Pons (tissue), 1 donor: ENCODE measurements around the gene KCNAB2.

Source experiments
- DNase-seq: peaks from one replicate; pipeline ENCODE4 v3.0.0-alpha.2; 2016; ENCODE audit warnings: low spot score

The KCNAB2 gene

DNA sequence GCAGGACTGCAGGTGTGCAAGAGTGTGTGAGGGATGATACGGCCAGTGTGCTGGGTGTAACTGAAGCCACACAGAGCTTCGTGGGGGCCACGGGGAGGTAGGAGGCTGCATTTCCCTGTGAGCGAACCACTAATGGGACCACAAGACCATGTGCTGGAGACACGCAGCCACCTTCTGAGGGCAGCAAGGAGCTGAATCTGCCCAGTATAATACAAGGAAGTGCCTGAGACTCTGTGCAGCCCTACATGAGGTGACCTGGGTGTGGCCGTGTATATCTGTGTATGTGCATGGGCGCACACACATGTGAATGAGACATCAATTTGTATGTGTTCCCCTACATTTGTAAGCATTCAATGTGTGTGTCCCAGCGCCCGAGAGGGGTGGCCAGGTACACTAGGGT is 83.6 kb downstream of the KCNAB2 start:
- no peak for DNase-seq

DNA sequence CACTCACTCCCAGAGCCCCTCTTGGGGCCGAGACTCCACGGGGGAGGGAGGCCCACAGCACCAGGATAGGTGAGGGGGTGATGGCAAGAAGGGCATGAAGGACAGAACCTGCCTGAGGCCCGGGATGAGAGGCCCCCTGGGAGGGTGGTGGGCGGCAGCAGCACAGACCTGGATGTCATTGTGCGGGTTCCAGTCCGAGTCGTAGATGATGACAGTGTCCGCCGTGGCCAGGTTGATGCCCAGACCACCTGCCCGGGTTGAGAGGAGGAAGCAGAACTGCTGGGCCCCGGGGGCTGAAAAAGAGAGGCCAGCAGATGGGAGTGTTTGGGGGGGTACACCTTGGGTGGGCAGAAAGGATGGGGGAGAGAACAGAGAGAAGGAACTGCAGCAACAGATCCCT is 84.3 kb downstream of the KCNAB2 start:
- DNase-seq: no peak

DNA sequence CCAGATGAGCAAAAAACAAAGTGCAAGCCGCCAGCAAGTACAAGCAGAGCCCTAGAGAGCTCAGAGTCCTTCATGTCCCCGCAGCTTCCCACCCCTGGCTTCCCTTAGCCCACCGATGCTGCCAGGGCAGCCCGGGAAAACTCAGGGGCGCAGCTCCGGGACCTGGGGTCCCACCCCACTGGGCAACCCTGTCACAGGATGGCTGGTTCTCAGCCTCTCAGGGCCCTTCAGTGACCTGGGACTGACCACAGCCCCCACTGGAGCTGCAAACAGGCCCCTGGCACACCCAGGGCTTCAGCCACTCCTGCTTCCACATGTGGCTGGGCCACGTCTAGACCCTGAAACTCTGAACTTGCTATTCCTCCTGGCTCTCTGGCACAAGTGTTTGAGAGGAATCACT is 84.9 kb downstream of the KCNAB2 start:
- no peak for DNase-seq

DNA sequence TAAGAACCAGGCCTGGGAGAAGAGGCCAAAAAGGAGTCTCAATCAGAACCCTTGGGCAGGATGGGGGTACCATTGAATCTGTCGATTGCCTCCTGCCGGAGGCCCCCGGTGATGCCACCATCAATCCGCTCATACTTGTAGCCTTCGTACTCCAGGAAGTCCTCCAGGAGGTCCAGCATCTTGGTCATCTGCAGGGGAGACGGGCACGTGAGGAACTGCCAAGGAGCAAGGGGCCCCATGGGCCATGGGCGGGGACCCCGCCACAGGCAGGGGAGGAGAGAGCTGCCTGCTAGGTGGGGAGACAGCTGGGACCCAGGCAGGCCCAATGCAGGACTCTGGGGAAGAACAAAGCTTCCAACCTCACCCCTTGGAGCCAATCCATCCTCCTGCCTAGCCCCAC is 85.9 kb downstream of the KCNAB2 start:
- DNase-seq: no peak

DNA sequence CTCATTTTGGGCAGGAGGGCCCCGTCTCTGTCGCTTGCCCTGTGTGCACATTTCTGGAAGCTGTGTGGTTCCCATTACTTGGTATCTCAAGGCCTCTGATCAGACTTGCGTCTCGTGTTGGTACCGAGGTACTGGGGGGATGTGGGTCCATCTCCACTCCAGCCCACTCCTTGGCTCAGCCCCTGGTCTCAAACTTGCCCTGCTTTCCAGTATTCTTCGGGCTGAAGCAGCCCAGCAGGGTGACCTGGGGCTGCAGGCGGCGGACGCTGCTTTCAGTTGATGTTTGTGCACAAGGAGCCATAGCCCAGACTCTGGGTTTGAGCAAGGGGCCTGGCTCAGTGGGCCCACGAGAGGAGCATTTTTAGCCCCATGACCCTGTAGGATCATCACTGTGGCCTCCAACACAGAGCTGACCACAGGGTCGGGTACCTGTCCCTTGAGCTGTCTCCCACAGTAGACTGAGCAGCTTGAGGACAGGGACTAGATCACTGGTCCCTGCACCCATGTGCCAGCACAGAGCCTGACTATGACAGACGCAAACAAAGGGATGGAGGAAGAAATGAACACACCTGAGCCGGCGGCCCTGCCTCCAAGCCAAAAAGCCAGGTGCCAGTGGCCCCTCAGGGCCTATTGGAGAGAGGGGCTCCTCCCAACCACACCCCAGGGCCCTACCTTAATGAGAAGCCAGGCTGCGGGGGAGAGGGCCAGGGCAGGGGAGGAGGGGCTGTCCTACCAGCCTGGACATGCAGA is 87.6 kb downstream of the KCNAB2 start:
- no peak for DNase-seq

DNA sequence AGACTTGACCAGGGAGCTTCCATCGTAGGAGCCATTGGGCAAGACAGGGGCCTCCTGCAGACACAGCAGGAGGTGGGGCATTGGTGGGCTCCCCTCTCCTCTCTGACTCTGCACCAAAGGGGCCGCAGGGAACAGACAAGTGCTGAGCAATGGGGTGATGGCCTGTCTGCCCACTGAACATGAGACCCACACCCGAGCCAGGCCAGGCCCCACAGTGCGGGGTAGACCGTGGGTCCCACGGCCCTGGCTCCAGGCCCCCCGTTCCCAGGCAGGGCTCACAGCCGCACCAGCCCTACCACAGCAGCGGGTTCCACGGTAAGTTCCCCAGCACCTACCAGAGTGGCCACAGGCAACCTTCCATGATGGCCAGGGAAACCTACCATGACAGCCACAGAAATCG is 88.5 kb downstream of the KCNAB2 start:
- DNase-seq: no peak

DNA sequence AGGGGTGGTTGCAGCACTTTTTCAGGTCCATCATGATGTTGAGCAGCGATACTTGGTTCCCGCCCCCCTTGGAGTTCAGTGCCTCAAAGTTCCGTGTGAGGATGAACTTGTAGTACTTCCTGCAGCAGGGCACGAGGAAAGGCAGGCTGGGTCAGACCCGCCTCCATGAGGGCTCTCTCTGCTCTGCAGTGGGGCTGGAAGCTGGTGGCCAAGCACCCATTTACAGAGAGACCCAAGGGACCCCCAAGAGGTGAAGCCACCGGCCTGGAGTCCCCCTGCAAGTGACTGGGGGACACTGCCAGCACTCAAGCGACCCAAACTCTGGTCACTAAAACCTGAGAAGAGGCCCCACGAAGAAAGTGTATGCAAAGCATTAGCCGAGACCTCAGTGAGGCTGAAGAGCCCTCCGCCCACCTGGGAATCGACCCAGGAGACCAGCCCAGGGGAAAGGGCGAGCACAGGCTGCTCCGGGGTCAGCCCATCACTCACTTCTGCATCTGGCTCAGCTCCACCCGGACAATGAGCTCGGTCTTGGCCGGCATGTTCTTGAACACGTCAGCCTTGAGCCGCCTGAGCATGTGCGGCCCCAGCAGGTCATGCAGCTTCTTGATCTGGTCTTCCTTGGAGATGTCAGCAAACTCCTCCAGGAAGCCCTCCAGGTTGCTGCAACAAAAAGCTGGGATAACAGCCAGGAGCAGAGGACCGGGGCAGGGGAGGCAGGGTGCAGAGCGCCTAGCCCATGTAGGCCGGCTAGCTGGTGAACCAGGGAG is 89.2 kb downstream of the KCNAB2 start:
- DNase-seq: no peak

DNA sequence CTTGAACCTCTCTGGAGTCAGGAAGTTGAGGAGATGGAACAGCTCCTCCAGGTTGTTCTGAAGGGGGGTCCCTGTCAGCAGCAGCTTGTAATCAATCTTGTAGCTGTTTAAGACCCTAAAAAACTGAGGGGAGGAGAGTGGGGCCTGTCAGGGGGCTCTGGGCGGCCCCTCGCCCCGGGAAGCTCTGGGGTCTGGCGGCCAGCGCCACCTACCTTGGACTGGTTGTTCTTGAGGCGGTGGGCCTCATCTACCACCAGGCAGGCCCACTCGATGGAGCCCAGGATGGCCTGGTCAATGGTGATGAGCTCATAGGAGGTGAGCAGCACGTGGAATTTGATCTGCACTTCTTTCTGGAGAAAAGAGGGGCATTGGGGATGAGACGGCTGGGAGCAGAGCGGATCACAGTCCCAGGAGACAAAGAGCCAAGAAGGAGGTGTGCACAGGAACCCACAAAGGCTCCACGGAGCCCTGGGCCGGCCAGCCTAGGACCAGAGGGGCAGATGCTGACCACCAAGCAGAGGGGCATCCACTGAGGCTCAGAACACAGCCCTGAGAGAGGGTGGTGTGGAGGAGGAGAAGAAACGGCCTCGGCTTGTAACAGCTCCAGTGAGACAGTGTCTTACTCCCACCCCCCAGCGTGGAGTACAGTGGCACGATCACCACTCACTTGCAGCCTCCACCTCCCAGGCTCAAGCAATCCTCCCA is 91.0 kb downstream of the KCNAB2 start:
- DNase-seq: no peak

DNA sequence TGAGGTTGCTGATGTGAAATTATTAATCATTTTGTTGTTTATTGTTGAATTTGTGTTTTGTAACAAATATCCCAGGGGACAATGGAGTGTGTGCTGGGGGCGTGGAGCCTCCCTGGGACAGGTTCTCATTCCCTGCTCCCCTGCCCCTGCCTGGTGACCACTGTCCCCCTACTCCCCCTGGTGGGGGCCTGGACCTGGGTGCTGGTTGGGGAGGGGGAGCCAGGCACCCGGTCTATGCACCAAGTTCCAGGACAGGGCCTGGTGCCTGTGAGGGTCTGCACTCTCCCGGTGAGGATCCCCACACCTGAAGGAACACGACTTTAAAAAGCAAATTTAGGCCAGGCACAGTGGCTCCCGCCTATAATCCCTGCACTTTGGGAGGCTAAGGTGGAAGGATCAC is 92.1 kb downstream of the KCNAB2 start:
- no peak for DNase-seq

DNA sequence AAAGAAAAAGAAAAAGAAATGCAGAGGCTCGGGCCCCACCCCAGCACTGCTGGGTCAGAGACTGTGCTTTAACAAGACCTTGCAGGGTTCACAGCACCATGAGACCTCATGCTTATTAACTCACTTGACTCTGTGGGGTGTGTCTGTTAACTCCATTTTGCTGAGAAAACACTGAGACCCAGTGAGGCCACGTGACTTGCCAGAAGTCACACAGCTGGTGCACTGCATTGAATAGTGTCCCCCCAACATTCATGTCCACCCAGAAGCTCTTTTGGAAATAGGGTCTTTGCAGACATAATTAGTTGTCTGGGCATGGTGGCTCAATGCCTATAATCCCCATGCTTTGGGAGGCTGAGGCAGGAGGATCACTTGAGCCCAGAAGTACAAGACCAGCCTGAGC is 94.7 kb downstream of the KCNAB2 start:
- no peak for DNase-seq

DNA sequence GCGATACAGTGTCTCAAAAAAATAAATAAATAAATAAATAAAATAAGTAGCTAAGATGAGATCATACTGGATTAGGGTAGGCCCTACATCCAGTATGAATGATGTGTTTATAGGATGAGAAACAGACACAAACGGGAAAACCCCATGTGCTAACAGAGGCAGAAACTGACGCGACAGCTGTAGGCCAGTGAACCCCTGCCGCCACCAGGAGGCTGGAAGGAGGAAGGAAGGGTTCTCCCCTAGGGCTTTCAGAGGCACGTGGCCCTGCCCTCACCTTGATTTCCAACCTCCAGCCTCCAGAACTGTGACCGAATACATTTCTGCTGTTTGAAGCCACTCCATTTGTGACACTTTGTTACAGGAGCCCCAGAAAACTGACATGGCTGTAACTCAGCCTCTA is 95.9 kb downstream of the KCNAB2 start:
- DNase-seq: no peak

DNA sequence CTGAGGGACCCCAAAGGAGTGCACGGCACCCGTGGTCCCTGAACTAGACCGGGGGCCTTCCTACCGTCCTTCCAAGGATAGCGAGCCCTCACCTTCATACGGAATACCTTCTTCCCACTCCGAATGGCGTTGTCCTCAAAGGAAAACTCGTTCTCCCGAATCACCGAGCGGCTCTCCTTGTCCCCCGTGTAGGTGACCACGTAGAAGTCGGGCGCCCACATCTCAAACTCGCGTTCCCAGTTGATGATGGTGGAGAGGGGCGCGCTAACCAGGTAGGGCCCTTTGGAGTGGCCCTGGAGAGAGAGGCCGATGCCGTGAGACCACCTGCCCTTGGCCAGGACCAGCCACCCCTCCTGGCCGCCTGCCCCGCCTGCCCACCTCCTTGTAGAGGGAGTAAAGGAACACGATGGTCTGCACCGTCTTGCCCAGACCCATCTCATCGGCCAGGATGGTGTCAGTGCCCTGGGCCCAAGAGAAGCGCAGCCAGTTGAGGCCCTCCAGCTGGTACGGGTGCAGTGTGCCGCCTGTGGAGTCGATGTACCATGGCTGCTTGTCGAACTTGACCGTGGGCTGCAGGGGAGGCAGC is 96.4 kb downstream of the KCNAB2 start:
- DNase-seq: no peak

DNA sequence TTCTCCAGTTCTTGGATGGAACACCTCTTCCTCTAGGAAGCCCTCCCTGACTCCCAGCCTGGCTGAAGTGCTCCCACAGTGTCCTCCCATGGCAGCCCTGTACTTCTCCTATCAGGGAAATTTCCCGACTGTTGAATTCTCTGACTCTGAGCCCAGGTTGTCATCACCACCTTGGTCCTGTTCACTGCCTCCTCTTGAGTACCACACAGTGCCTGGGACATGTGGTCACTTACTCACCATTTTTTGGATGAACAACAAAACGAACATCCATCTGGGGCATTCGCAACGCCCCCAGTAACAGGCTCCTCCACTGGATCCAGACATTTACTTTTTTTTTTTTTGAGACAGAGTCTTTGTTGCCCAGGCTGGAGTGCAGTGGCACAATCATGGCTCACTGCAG is 97.0 kb downstream of the KCNAB2 start:
- DNase-seq: no peak

DNA sequence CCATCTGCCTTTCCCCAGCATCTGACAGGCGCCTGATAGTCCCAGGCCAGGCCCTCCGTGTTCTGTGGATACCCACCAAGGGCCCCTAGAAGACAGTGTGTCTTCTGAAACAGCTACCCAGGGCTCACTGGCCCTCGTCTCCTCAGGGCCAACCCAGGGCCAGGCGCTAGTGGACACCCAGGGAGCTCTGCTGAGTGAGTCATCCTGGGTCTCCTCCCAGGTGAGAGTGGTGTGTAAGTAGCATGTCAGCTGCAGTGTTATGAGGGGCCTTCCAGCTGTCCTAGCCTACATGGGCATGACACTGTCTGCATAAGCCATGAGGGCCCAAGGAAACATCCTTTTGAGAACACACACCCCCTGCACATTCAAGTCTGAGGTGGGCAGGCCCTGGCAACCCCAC is 97.7 kb downstream of the KCNAB2 start:
- DNase-seq: no peak

DNA sequence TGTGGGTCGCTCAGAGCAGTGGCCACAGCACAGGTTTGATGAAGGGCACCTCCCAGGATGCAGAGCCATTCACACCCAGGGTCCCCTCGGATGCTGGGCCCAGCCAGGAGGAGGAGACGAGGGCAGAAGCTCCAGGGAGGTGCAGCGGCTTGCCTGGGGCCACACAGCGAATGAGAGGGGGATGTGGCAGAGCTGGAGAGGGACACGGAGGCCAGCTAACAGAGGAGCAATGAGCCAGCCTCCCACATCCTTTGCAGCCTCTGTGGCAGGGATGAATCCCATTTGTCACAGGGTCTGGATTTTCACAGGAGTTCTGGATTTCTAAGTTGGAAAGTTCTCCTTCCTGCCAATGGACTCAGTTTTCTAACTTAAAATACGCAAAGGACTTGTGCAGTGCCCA is 98.5 kb downstream of the KCNAB2 start:
- no peak for DNase-seq

DNA sequence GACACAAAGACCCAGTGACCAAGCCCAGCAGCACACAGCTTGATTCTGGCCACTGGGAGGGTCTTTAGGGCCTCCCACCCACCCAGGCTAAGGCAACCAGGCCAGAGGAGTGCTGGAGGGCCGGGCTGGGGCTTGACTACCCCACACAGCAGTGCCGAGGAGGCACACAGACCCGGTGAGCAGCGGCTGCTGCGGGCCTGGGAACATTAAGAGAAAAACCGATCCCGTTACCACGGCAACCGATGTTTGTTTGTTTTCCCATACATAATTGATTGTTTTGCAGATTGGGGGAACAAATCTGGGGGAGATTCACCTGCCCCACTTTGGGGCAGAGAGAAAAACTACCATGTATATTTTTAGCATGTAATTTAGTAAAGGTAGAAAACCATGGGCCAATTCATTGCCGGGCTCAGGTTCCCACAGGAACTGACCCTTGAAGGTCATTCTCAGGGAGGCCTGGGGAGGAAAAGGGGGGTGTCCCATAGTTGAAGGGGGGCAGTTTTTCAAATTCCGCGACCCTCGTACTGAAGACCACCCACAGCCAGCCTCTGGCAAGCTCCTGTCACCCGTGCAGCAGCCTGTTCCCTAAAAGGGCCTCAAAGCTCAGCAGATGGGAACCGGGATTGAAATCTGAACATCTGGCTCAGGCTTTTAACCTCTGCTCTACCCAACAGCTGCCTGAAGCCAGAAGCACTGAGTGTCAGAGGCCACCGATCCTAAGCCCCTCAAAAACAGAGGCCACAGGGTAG is 99.1 kb downstream of the KCNAB2 start:
- no peak for DNase-seq

DNA sequence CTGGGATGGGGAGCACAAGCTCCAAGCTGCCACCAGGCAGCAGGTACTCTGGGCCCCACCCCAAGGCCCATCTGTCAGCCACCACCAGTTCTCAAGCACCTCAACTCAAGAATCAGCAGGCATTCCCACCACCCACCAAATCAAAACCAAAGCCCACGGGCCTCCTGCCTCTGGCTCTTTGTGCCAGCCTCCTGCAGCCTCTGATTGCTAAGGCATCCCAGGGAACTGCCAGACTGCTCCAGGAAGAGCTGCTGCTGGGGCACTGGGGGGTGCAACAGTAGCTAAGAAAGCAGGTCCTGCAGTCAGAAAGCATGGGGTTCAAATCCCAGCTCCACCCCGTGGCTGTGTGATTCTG is 99.7 kb downstream of the KCNAB2 start:
- DNase-seq: no peak

DNA sequence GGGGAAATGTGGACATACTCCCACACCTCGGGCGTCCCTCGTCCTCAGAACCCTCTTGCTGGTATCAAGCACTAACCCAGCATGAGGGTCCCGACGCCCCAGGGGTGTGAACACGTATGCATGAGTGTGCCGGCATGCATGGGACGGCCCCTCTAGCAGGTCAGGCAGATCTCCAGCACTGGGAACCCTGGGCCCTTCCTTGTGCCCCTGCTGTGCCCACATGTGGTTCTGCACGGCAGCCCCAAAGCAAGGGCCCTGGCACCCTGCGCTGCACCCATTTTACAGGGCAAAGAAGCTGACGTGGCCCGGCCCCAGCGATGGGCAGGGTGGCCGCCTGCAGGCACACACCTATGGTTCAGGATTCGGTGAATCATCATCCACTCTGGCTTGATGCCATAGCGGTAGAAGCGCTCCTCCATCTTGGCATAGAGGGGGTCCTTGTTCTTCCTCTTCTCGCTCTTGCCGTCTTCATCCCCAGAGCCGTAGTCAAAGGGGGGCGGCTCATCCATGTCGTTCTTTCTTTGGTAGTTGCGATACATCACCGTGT is 100.2 kb downstream of the KCNAB2 start:
- DNase-seq: no peak

DNA sequence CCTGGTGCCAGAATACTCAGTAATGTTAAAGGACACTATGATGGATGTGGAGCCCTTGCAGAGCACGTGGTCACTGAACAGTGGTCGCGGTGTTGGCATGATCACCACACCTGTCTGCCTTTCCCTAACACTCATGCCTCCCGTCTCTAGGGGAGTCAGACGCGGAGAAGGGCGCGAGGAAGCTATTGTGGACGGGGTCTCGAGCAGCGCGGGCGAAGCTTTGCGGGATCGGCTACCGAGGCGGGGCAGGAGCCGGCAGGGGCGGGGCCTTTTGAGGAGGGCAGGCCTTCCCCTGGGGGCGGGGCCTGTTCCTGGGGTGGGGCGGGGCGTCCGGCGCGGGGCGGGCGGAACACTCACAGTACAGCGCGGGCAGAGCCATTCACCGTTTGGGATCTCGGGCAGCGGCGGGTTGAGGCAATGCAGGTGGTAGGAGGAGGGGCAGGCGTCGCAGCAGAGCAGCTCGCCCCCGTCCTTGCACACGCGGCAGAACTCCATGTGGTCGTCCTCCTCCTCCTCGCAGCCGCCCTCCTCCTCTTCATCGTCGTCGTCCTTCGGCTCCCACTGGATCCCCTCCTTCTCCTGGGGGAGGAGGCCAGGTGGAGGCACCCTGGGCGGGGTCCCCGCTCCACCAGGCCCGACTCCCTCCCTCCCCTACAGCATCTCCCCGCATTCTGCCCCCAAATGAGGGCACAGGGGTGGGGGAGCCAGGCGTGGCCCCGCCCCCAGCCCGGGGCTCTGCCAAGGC is 103.0 kb downstream of the KCNAB2 start:
- DNase-seq: no peak

DNA sequence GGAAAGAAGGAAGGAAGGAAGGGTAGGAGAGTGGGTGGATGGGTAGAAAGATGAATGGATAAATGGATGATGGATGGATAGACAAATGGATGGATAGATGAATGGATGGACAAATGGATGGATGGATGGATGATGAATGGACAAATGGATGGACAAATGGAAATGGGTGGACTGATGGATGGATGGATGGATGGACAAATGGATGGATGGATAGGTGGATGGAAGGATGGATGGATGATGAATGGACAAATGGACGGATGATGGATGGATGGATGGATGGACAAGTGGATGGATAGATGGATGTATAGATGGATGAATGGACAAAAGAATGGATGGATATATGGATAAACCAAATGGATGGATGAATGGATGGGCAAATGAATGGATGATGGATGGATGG is 103.9 kb downstream of the KCNAB2 start:
- no peak for DNase-seq
